SU-DHL-6 (cell line): ENCODE results near the gene NRG3.
"Not testable (repeated sequence)": the region's sequence is repeated elsewhere in the genome, so short reads cannot be mapped to it uniquely, and the experiment has no call there.

Experiments
- CTCF ChIP-seq: fragments of 200-600 bp; sonication (generic); IDR thresholded peaks from one replicate; pipeline ENCODE4 v1.5.1; 2017; ENCODE audit warnings: antibody characterized with exemption, mild to moderate bottlenecking, low read length, moderate library complexity; ENCODE audit not compliant: insufficient read depth, poor library complexity, severe bottlenecking
- EZH2phosphoT487 ChIP-seq: fragments of 200-600 bp; sonication (generic), shearing (Covaris generic); conservative IDR thresholded peaks from 2 replicates; pipeline ENCODE4 v1.6.1; 2018; ENCODE audit warnings: mild to moderate bottlenecking, antibody characterized with exemption, low read length, moderate library complexity, mixed read lengths

- TF ChIP-seq EZH2phosphoT487, CTCF: not testable (repeated sequence)
Observed at GRCh38 chr10:82677932-82678331, 802.9 kb downstream of the NRG3 start.
